ENCODE results near the gene DLK1.

DNA sequence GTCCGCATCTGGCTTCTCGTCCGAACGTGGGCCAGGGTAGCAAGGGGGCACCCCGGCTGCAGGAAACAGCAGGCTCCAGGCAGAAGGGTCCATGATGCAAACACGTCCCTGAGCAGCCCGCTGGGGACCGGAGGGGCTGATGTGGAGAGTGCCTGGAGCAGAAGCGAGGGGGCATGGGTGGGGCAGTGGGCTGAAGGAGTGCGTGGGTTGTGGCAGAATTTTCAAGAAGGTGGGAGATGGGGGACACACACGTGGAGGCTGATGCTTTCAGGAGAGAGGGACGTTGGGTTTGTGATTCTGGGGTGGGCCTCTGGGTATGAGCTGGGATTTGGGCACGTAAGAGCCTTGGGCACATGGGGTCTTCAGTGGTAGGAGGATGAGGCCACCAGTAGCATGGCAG, 45.6 kb upstream of the DLK1 start:
- TF ChIP-seq, protein P1, sequence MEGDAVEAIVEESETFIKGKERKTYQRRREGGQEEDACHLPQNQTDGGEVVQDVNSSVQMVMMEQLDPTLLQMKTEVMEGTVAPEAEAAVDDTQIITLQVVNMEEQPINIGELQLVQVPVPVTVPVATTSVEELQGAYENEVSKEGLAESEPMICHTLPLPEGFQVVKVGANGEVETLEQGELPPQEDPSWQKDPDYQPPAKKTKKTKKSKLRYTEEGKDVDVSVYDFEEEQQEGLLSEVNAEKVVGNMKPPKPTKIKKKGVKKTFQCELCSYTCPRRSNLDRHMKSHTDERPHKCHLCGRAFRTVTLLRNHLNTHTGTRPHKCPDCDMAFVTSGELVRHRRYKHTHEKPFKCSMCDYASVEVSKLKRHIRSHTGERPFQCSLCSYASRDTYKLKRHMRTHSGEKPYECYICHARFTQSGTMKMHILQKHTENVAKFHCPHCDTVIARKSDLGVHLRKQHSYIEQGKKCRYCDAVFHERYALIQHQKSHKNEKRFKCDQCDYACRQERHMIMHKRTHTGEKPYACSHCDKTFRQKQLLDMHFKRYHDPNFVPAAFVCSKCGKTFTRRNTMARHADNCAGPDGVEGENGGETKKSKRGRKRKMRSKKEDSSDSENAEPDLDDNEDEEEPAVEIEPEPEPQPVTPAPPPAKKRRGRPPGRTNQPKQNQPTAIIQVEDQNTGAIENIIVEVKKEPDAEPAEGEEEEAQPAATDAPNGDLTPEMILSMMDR (IDR thresholded peaks at IDR 0.05; ENCODE audit: low read length), result no peak
- TF ChIP-seq EZH2phosphoT487 (IDR thresholded peaks at IDR 0.05; ENCODE audit: low read length) (no peak), EZH2 (optimal IDR thresholded peaks at IDR 0.05; ENCODE audit: low read depth, low read length) (no peak)
